GM23248 (cell line): ENCODE data around the gene CDH1.

Source experiments
- EZH2 ChIP-seq: fragments of 200-600 bp; sonication (generic); IDR thresholded peaks from 2 replicates; pipeline ENCODE4 v1.6.1; 2018; ENCODE audit warnings: antibody characterized with exemption, mild to moderate bottlenecking; ENCODE audit not compliant: insufficient read depth, poor library complexity, severe bottlenecking
- EZH2phosphoT487 ChIP-seq: fragments of 200-600 bp; sonication (generic); IDR thresholded peaks from 2 replicates; pipeline ENCODE4 v1.6.1; 2018; ENCODE audit warnings: antibody characterized with exemption, moderate library complexity, mild to moderate bottlenecking, low read depth; ENCODE audit not compliant: insufficient read depth

GRCh38 chr16:68869492-68870088 lies 132.5 kb downstream of the CDH1 start:
- TF ChIP-seq EZH2phosphoT487 = no peak
- no peak for TF ChIP-seq EZH2
